CD4-positive, alpha-beta T cell (primary cell): ENCODE measurements around the gene RNF26. TPM values are rescaled to one million over a fixed set of nuclear protein-coding genes. Genes with fewer than 3 reads are reported as not detected.

Experiments
- ATAC-seq: fragments of 200-7000 bp; cut with Tn5 transposase; one replicate; pipeline ENCODE4 v1.10.0; 2022; ENCODE audit warnings: mild to moderate bottlenecking; ENCODE audit not compliant: poor library complexity
- CTCF ChIA-PET: fragments of 350-600 bp; sonication (Branson Sonifier 250); formaldehyde crosslinking; loops from one replicate; lab custom pipeline; 2021; ENCODE audit warnings: antibody characterized with exemption, inconsistent platforms; lab: Charles Lee
- POLR2A ChIA-PET: fragments of 350-600 bp; sonication (Branson Sonifier 250); formaldehyde crosslinking; loops from one replicate; lab custom pipeline; 2021; ENCODE audit warnings: antibody characterized with exemption, inconsistent platforms; lab: Charles Lee
- DNase-seq, 14 experiments: peaks; one replicate each; pipeline ENCODE4 v3.0.0-alpha.2; 2013 to 2020; ENCODE audit warnings: mixed read lengths in 2 of 14
- H3K27ac ChIP-seq, 2 donors: one replicate each; pipeline versions ENCODE4 v1.5.1 to v1.7.0; 2013; ENCODE audit warnings: low read length in 2 of 2, low read depth in 1 of 2, mild to moderate bottlenecking in 1 of 2
- H3K27me3 ChIP-seq, 2 experiments: 1 replicate in 1 of 2; 2 replicates in 1 of 2; pipeline versions ENCODE4 v1.6.1 to v1.7.0; 2013; ENCODE audit warnings: low read length in 2 of 2, control low read depth in 1 of 2, mild to moderate bottlenecking in 1 of 2, moderate library complexity in 1 of 2; ENCODE audit not compliant: insufficient read depth in 2 of 2, control insufficient read depth in 1 of 2
- H3K36me3 ChIP-seq: one replicate; pipeline ENCODE4 v1.6.1; 2013; ENCODE audit warnings: low read length, control low read depth; ENCODE audit not compliant: insufficient read depth
- H3K4me1 ChIP-seq: one replicate; pipeline ENCODE4 v1.6.1; 2013; ENCODE audit warnings: low read length, control low read depth; ENCODE audit not compliant: insufficient read depth
- H3K4me3 ChIP-seq: one replicate; pipeline ENCODE4 v1.5.1; 2013; ENCODE audit warnings: mild to moderate bottlenecking, low read length, moderate library complexity
- H3K9me3 ChIP-seq, 2 experiments: 1 replicate in 1 of 2; 2 replicates in 1 of 2; pipeline versions ENCODE4 v1.6.1 to v1.7.0; 2013; ENCODE audit warnings: low read length in 2 of 2, mild to moderate bottlenecking in 2 of 2, control low read depth in 1 of 2, moderate library complexity in 1 of 2; ENCODE audit not compliant: control insufficient read depth in 1 of 2, insufficient read depth in 1 of 2
- H3K27ac Mint-ChIP-seq: one replicate; pipeline ENCODE4 v1.8.0; 2020; ENCODE audit warnings: mixed read lengths
- H3K27me3 Mint-ChIP-seq: one replicate; pipeline ENCODE4 v1.8.0; 2021; ENCODE audit warnings: mixed read lengths
- H3K36me3 Mint-ChIP-seq: one replicate; pipeline ENCODE4 v1.8.0; 2021; ENCODE audit warnings: low read depth, mixed read lengths
- H3K4me1 Mint-ChIP-seq: one replicate; pipeline ENCODE4 v1.8.0; 2021; ENCODE audit warnings: low read depth, mixed read lengths
- H3K4me3 Mint-ChIP-seq: one replicate; pipeline ENCODE4 v1.8.0; 2020; ENCODE audit warnings: mild to moderate bottlenecking, mixed read lengths
- H3K9me3 Mint-ChIP-seq: one replicate; pipeline ENCODE4 v1.8.0; 2020; ENCODE audit warnings: mixed read lengths
- CTCF ChIP-seq: fragments of 200-600 bp; IDR thresholded peaks from one replicate; pipeline ENCODE4 v1.8.0; 2022; ENCODE audit warnings: antibody characterized with exemption, mild to moderate bottlenecking
- intact Hi-C, 2 experiments: fragments of 100-400 bp; cut with DNase I in 1 of 2; cut with micrococcal nuclease in 1 of 2; formaldehyde crosslinking; loops; one replicate each; pipeline versions ENCODE4 v1.15.1 to v1.9.0; 2023 to 2025; cut with DNase I, micrococcal nuclease
- total RNA-seq, 174 experiments: library from RNA in 2 of 174; stranded (reverse) in 2 of 174; gene quantifications; one replicate each; pipeline ENCODE4 v1.2.3 and lab custom pipeline; 2021 to 2026

Gene RNF26
- total RNA-seq, 2 experiments from 2014 or later: 18.3 to 20.5 TPM

- intact Hi-C loops: loop anchor here in 1 of 2 experiments (5.0 to 10.0 kb wide), 2 partner anchors 375 to 748 kb away; no protein-coding TSS in a partner anchor
- CTCF ChIA-PET: interaction anchor here (1.8 kb wide), 1 partner anchor 115 kb away, joined by 4 read pairs; no protein-coding TSS in a partner anchor
- POLR2A ChIA-PET: no interaction called here
- ATAC-seq (no peak), DNase-seq (no peak)
- H3K4me1 Mint-ChIP-seq: peaks cover 15% of the 10 kb centered on the region
- no peak overlapping the region for H3K4me3 Mint-ChIP-seq
- no peak for TF ChIP-seq CTCF
- no peaks in the 10 kb centered on the region for H3K9me3 Mint-ChIP-seq
- H3K27ac Mint-ChIP-seq: no peak overlapping the region
- H3K9me3 ChIP-seq: no peaks in the 10 kb centered on the region
- H3K36me3 Mint-ChIP-seq: no peaks in the 10 kb centered on the region
- no peak overlapping the region for H3K4me3 ChIP-seq
- H3K36me3 ChIP-seq: no peaks in the 10 kb centered on the region
- peaks cover 11 to 31% of the 10 kb centered on the region in 2 experiments for H3K27me3 ChIP-seq
- H3K27me3 Mint-ChIP-seq: peaks cover 50% of the 10 kb centered on the region
- H3K4me1 ChIP-seq: peaks cover 29% of the 10 kb centered on the region
- no peak overlapping the region for H3K27ac ChIP-seq
Measured at GRCh38 chr11:119359365-119360214, 25.3 kb downstream of the RNF26 start.

DNA sequence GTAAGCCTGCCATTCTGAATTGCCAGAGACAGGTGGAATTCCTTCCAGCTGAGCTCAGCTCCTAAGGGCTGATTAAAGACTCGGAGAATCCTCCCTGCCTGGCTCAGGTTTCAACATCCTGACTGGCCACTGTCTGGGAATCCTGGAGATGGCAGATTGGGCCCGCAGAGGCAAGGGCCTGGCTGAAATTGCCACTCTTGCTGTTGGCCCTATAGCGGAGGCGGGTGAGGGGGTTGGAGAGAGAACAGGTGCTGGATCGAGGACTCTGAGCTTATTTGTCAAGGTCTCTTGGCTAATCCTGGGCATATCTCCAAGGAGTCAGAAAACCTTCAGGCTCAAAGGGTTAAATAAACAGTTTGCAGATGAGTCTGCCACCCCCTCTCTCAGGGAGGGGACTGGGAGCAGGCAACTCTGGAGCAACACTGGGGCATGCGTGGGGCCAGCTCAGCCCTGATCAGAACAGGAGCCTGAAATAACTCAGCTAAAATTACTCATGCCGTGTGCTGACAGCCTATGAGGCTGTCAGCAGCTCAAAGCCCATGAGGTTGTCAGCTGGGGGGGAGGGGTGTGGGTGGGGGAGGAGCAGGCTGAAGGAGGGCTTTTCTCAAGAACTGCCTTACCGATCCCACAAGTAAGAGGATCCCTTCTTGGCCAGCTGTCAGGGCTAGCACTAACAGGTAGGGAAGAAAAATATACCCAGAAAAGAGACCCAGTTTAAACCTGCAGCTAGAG, 26.9 kb downstream of the RNF26 start:
- no peak for ATAC-seq

More for the DNA sequence above, 26.9 kb downstream of the RNF26 start:
- Mint-ChIP-seq H3K27ac (no peak overlapping the region), H3K9me3 (no peaks in the 10 kb centered on the region), H3K4me1 (peaks cover 19% of the 10 kb centered on the region), H3K4me3 (no peak overlapping the region), H3K27me3 (peaks cover 50% of the 10 kb centered on the region), H3K36me3 (no peaks in the 10 kb centered on the region)
- no peaks in the 10 kb centered on the region for H3K36me3 ChIP-seq
- peaks cover 22 to 40% of the 10 kb centered on the region in 2 experiments for H3K27me3 ChIP-seq
- no peak for DNase-seq
- H3K9me3 ChIP-seq: no peaks in the 10 kb centered on the region
- no peak overlapping the region for H3K4me3 ChIP-seq
- no peak overlapping the region for H3K27ac ChIP-seq
- ChIA-PET POLR2A (no interaction called here), CTCF (interaction anchor here (0.5 to 2.5 kb wide), 4 partner anchors 14 to 330 kb away, joined by 3 to 10 read pairs (median 4); partner anchors contain the start of gene USP2)
- intact Hi-C loops: no loop called here
- peaks cover 26% of the 10 kb centered on the region for H3K4me1 ChIP-seq
- no peak for TF ChIP-seq CTCF
